HG03060 (cell line): ENCODE measurements around the gene LPCAT1.
"Not testable (repeated sequence)": the region's sequence is repeated elsewhere in the genome, so short reads cannot be mapped to it uniquely, and the experiment has no call there.

Experiments used
- ATAC-seq: cut with Tn5 transposase; IDR thresholded peaks from one replicate; pipeline ENCODE4 v1.9.1; 2021; ENCODE audit warnings: low read depth, moderate number of reproducible peaks; ENCODE audit not compliant: unreplicated experiment

The LPCAT1 gene

DNA sequence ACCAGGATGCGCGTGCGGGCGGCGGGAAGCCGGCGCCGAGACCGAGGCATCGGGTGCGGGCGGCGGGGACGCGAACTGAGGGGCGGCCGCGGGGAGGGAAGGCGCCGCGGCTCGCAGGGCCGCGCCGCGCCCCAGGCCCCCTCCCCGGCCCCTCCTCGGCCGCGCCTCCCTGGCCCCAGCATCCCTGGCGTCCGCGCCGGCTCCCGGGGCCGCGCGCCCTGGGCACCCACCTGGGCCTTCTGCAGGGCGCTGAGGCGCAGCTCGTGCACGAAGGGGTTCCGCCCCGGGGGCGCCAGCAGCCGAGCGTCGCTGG lies 324 bp downstream of the LPCAT1 start:
- ATAC-seq, result peak; percentile 15

DNA sequence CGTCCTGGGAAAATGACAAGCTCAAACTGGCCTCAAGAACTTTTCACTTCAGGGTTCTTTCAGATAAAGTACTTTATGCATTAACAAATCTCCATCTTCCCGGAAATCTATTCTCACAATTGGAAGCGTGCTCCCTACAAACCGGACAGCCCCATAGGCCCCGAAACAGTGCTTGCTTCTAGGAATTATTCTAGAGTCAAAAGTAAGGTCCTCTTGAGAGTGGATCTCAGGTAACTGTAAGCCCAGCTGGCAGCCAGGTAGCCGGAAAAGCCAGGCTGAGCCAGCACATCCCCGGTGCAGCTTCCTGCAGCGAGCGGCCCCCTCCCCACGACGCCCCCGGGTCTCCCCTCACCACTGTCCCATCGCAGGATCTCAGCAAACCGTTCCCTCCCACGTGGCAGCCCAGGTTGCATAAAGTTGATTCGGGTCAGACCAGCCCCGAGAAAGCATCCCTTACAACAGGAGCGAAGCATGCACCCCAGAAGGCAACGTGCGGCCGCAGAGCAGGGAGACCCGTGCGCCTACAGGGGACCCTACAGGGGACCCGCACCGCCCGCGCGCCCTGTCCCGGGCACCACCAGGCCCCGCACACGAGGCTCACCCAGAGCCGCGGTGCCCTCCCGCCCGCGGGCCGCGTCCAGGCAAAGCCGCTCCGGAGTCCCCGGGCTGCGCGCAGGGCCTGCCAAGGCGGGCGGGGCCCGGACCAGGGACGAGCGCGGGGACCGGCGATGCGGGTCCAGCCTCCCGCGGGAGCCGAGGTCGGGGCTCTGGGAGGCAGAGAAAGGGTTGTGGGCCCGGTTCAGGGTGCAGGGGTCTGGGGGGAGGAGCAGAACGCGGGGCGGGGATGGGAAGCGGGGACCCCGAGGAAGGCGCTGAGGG lies 920 bp downstream of the LPCAT1 start:
- ATAC-seq, result no peak

GRCh38 chr5:1521671-1522600 lies 1.8 kb downstream of the LPCAT1 start:
- no peak for ATAC-seq

DNA sequence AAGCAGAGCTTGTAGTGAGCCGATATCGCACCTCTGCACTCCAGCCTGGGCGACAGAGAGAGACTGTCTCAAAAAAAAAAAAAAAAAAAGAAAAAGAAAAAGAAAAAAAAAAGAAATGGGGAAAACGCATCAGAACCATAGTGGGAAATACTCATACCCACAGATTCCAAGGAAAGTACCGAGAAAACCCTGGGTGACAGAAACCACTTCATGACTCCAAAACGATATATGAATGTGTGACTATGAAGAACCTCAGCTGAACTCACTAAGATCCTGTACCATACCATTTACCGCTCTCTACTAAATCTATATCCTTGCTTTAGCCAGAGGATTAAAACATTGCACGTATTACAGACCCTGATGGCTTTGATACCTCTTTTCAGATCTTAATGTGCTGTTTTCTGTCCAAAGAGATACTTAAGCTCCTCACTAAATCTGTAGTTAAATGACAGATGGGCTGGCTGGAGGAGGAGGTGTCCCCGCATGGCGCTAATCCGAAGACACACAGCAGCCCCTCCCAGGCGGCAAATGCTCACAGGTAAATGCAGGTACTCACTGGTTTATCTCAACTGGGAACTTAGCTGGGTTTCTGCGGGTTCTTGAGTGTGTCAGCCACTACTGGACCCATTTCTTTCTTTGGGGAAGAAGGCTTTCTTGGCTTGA lies 2.8 kb downstream of the LPCAT1 start:
- ATAC-seq, result no peak

DNA sequence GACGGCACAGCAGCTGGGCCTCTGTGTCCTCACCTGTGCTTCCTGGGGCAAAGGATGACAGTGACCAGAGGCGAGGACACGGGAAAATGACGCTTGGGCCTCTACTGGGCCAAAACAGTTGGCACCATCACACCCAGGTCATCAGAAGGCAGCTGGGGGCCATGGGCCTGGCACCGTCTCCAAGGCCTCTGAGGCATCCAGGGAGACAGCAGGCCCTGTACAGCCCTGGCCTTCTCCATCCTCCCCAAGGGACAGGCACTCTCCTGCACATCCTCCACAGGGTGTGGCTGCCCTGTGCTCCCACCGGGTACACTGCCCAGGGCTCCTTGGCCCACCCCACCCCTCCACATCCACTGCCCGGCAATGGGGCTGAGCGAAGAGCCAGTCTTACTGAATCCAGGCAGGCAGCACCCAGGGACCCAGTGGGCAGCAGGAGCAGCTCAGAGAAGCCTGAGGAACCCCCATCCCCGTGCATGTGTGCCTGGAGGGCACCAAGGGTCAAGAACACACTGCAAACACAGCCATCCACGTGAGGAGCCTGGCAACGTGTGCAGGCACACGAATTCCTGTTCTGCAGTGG lies 4.0 kb downstream of the LPCAT1 start:
- no peak for ATAC-seq

DNA sequence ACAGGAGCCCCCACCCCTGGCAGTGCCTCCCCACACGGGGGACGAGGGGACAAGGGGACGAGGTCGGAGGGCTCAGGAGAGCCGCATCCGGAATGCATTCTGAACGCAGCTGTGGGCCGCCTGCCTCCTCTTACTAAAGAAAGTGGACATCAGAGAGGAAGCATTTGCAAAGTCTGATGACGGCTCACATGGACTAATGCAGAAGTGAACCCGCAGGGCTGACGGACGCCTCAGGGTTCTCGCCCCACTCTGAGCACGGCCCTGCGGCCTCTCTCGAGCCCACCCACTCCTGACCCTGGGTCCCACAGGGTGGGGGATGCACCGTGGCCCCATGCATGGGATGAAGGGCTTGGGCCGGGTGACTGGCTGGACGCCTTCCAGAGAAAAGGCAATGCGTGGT lies 5.9 kb downstream of the LPCAT1 start:
- ATAC-seq, result no peak

GRCh38 chr5:1516615-1517601 lies 6.9 kb downstream of the LPCAT1 start:
- no peak for ATAC-seq

DNA sequence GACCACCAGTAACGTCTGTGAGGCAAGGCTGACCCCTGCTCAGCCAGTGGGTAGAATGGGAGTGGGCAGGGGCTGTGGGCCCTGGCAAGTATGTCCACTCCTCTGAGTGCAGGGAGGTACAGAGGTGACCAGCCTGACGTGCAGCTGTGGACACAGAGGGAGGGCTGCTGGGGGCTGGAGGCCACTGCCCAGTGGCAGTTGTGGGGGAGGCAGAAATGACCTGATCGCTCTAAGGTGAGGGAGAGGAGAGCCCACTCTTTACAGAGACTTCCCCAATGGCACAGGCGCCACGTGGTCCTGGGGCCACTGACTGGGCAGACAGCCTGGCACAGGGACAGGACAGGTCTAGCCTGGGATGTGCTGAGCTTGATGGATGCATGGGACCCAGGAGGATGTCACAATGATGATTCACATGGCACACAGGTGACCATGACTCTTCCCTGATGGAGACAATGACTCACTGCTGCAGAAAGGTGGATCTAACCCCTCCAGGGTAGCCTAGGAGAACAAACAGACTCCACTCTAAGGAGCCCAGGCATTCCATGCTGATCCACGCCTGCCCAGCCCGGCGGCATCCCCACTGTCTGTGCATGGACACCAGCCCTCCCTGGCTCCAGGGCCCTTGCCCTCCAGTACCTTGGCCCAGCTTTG lies 7.7 kb downstream of the LPCAT1 start:
- no peak for ATAC-seq

- ATAC-seq, result no peak
Measured at GRCh38 chr5:1515311-1515920, 8.3 kb downstream of the LPCAT1 start.

DNA sequence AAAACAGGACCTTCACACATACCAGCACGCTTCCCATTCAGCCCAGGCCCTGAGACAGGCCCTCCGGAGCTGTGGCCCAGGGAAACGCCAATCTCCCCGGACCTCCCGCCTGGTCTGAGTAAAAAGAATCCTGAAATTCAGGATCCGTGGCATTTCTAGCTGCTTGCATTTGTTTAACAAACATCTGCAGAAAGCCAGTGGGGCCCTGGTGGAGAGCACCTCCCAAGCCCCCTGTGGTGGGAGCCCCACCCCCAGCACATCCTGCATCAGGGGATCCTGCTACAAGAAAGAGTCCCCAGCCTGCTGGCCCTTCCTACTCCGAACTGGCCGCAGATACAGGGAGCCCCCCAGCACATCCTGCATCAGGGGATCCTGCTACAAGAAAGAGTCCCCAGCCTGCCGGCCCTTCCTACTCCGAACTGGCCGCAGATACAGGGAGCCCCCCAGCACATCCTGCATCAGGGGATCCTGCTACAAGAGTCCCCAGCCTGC lies 8.9 kb downstream of the LPCAT1 start:
- ATAC-seq, result not testable (repeated sequence)

GRCh38 chr5:1514027-1514818 lies 9.5 kb downstream of the LPCAT1 start:
- ATAC-seq, result no peak

- no peak for ATAC-seq
Measured at GRCh38 chr5:1513326-1514026, 10.3 kb downstream of the LPCAT1 start.

GRCh38 chr5:1512541-1513291 lies 11.0 kb downstream of the LPCAT1 start:
- no peak for ATAC-seq

GRCh38 chr5:1511651-1512540 lies 11.9 kb downstream of the LPCAT1 start:
- no peak for ATAC-seq

DNA sequence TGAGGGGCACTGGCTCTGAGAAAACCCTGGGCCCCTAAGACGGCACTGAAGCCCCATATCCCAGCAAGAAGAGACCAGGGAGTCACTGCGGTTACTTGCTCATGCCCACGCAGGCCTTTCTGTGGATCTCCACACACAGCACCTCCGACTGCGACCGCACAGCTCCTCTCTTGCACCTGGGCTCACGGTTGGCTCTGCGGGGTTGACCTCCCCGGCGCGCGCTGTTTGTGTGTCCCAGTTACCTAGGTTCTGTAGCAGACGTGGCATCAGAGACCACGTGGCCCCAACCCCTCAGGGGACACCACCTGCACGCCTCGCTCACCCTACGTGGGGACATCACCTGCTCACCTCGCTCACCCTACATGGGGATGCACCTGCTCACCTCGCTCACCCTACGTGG lies 12.7 kb downstream of the LPCAT1 start:
- ATAC-seq, result no peak
